22Rv1 (cell line): ENCODE data around the gene GTF3C2.

Experiments
- CTCF ChIP-seq: fragments of 450-650 bp; IDR thresholded peaks from 2 replicates; pipeline ENCODE4 v1.5.1; 2017; ENCODE audit warnings: mild to moderate bottlenecking
- ZFX ChIP-seq: fragments of 450-650 bp; IDR thresholded peaks from 2 replicates; pipeline ENCODE4 v1.6.1; 2017; ENCODE audit warnings: antibody characterized with exemption, borderline replicate concordance

GRCh38 chr2:27393225-27393624 lies 36.7 kb upstream of the GTF3C2 start:
- TF ChIP-seq CTCF = no peak
- TF ChIP-seq ZFX = no peak
